HepG2 (cell line): Measurements from ENCODE around the gene PTPRF. TPM values are rescaled to one million over a fixed set of nuclear protein-coding genes. Genes with fewer than 3 reads are reported as not detected.

ENCODE experiments used
- ATAC-seq: fragments of 200-7000 bp; cut with Tn5 transposase; 3 replicates; pipeline ENCODE4 v1.9.1; 2020; ENCODE audit warnings: mild to moderate bottlenecking, moderate library complexity
- BruUV-seq: library from RNA; stranded (reverse); fragments of 400-500 nt; replicated peaks from 2 replicates; lab custom pipeline; 2021; lab: Mats Ljungman, UMichigan
- CTCF ChIA-PET: fragments of 300-600 bp; formaldehyde crosslinking; extraction: SDS; loops from one replicate; lab custom pipeline; 2021; ENCODE audit warnings: low total read pairs, inconsistent platforms, low intra/inter-chr PET ratio; lab: Yijun Ruan, JAX
- POLR2A ChIA-PET: fragments of 350-600 bp; sonication (Branson Sonifier 250); formaldehyde crosslinking; loops from one replicate; lab custom pipeline; 2020; ENCODE audit warnings: antibody characterized with exemption, inconsistent platforms; lab: Yijun Ruan, JAX
- DNase-seq: peaks from one replicate; pipeline ENCODE4 v3.0.0-alpha.2; 2015; ENCODE audit warnings: low spot score
- FAIRE-seq: peaks from 3 replicates; lab custom pipeline; 2011; peaks lifted over from hg19 to GRCh38; lab: Jason Lieb, UNC
- H2AFZ ChIP-seq: one replicate; pipeline ENCODE4 v1.6.1; 2011; ENCODE audit warnings: low read length, inconsistent platforms
- H3K27ac ChIP-seq: fragments of 300-600 bp; 3 replicates; pipeline ENCODE4 v1.8.0; 2011; ENCODE audit warnings: mixed run types, mild to moderate bottlenecking, mixed read lengths, low read length, inconsistent platforms; ENCODE audit not compliant: insufficient read depth; ENCODE audit errors: extremely low read length
- H3K27me3 ChIP-seq, 2 experiments: fragments of 200-600 bp in 1 of 2; 2 replicates in 1 of 2; 3 replicates in 1 of 2; pipeline versions ENCODE4 v1.6.0 to v1.8.0; 2011; ENCODE audit warnings: low read length in 2 of 2, mild to moderate bottlenecking in 2 of 2, moderate library complexity in 2 of 2, inconsistent platforms in 1 of 2; ENCODE audit not compliant: insufficient read depth in 2 of 2, control insufficient read depth in 1 of 2
- H3K36me3 ChIP-seq, 2 experiments: fragments of 200-600 bp in 1 of 2; replicated peaks in 1 of 2; 2 replicates in 1 of 2; 3 replicates in 1 of 2; pipeline versions ENCODE4 v1.5.1 to v1.8.0; 2011; ENCODE audit warnings: low read length in 2 of 2, inconsistent platforms in 1 of 2; ENCODE audit not compliant: insufficient read depth in 2 of 2, control insufficient read depth in 1 of 2
- H3K4me1 ChIP-seq: 2 replicates; pipeline ENCODE4 v1.5.1; 2012; ENCODE audit warnings: low read length, inconsistent platforms; ENCODE audit not compliant: insufficient read depth
- H3K4me2 ChIP-seq: 2 replicates; pipeline ENCODE4 v1.6.0; 2011; ENCODE audit warnings: low read depth, low read length, inconsistent platforms
- H3K4me3 ChIP-seq, 3 experiments: fragments of 200-600 bp in 1 of 3; sonication (generic), shearing (Covaris generic) in 1 of 3; replicated peaks in 1 of 3; 2 replicates each; pipeline ENCODE4 v1.5.1; 2011 to 2016; ENCODE audit warnings: low read length in 3 of 3, inconsistent platforms in 2 of 3, low read depth in 2 of 3, mild to moderate bottlenecking in 2 of 3, control low read depth in 1 of 3, mixed read lengths in 1 of 3; ENCODE audit not compliant: insufficient read depth in 1 of 3
- H3K79me2 ChIP-seq: one replicate; pipeline ENCODE4 v1.6.1; 2011; ENCODE audit warnings: low read length, inconsistent platforms; ENCODE audit not compliant: insufficient read depth
- H3K9ac ChIP-seq: 2 replicates; pipeline ENCODE4 v1.6.0; 2011; ENCODE audit warnings: mild to moderate bottlenecking, low read depth, low read length, inconsistent platforms; ENCODE audit not compliant: insufficient read depth
- H3K9me3 ChIP-seq: 2 replicates; pipeline ENCODE4 v1.5.1; 2012; ENCODE audit warnings: mild to moderate bottlenecking, low read length
- H4K20me1 ChIP-seq: 2 replicates; pipeline ENCODE4 v1.6.0; 2011; ENCODE audit warnings: inconsistent platforms, mild to moderate bottlenecking, low read length, moderate library complexity; ENCODE audit not compliant: insufficient read depth
- AGO2 ChIP-seq: fragments of 200-400 bp; formaldehyde crosslinking; optimal IDR thresholded peaks from 2 replicates; pipeline ENCODE3; 2017; ENCODE audit warnings: mild to moderate bottlenecking, low read depth, low read length, moderate library complexity
- ARID4A ChIP-seq: sonication (generic); formaldehyde crosslinking; IDR thresholded peaks from 2 replicates; pipeline ENCODE4 v1.5.0; 2020; ENCODE audit warnings: mild to moderate bottlenecking, missing genetic modification reagents, borderline replicate concordance
- HDAC1 ChIP-seq: sonication (generic); formaldehyde crosslinking; IDR thresholded peaks from 2 replicates; pipeline ENCODE4 v1.5.1; 2020; ENCODE audit warnings: mild to moderate bottlenecking, missing genetic modification reagents
- ZBTB33 ChIP-seq: sonication (generic); formaldehyde crosslinking; IDR thresholded peaks from 2 replicates; pipeline ENCODE4 v1.4.0; 2020; ENCODE audit warnings: missing genetic modification reagents
- ZBTB38 ChIP-seq: sonication (generic); formaldehyde crosslinking; IDR thresholded peaks from 2 replicates; pipeline ENCODE4 v1.5.1; 2020; ENCODE audit warnings: mild to moderate bottlenecking, missing genetic modification reagents
- ZNF687 ChIP-seq: sonication (generic); formaldehyde crosslinking; IDR thresholded peaks from 2 replicates; pipeline ENCODE4 v1.5.1; 2020; ENCODE audit warnings: mild to moderate bottlenecking, missing genetic modification reagents, moderate library complexity
- WGBS: methylation state at CpG from one replicate; pipeline ENCODE4 v1.1.6; 2017; ENCODE audit warnings: low lambda C conversion rate; 5-methylcytosine and 5-hydroxymethylcytosine counted together
- in situ Hi-C: cut with HindIII; loops from 2 replicates; pipeline ENCODE4 v1.10.0; 2017; ENCODE audit warnings: low pct_unique_long_range_greater_than_20kb; ENCODE audit not compliant: extremely low pct_ligation_motif_present
- intact Hi-C: fragments of 100-400 bp; cut with micrococcal nuclease; formaldehyde crosslinking; loops from one replicate; pipeline ENCODE4 v1.10.0; 2022; ENCODE audit not compliant: unreplicated experiment
- polyA plus RNA-seq, 8 experiments: library from polyadenylated mRNA; depleted of rRNA in 3 of 8; stranded (reverse) in 7 of 8; unstranded in 1 of 8; fragments of >200 nt; fragmentation: Illumina TruSeq in 4 of 8; extraction: Trizol in 4 of 8; gene quantifications; 2 replicates each; pipeline versions ENCODE4 v1.2.1 to v1.2.3, GENCODE V29; 2011 to 2016; ENCODE audit warnings: low read depth in 4 of 8, missing spikeins in 1 of 8, mixed read lengths in 1 of 8; ENCODE audit not compliant: insufficient read depth in 1 of 8
- total RNA-seq, 5 experiments: library from RNA; depleted of rRNA; stranded (reverse); fragments of >200 nt; fragmentation: Illumina TruSeq; extraction: Trizol; gene quantifications; 2 replicates each; pipeline ENCODE4 v1.2.3, GENCODE V29; 2016; ENCODE audit warnings: low read depth in 1 of 5

The PTPRF gene
- total and polyA plus RNA-seq, 2 of the 13 experiments (the other 11 are each of a cell fraction or from before 2014, with no cell fraction given): 55.9 to 167 TPM

GRCh38 chr1:43540653-43541071, 10.0 kb downstream of the PTPRF start:
- H3K4me2 ChIP-seq: no peak overlapping the region
- TF ChIP-seq AGO2: peak; percentile 47
- TF ChIP-seq ZNF687 (CRISPR knock-in tag): peak; percentile 36
- TF ChIP-seq ZBTB33 (CRISPR knock-in tag): peak; percentile 74; the same call in 1 of the 2 replicates
- TF ChIP-seq ARID4A (CRISPR knock-in tag): no peak
- peak; percentile 83 for TF ChIP-seq ZBTB38 (CRISPR knock-in tag)
- TF ChIP-seq HDAC1 (CRISPR knock-in tag): no peak
- TF ChIP-seq, all 625 proteins: peak for 4
- intact Hi-C loops (no loop called here), in situ Hi-C loops (no loop called here)
- FAIRE-seq: no peak
- no peaks in the 10 kb centered on the region for H3K9me3 ChIP-seq
- H3K27me3 ChIP-seq: no peaks in the 10 kb centered on the region
- DNase-seq: no peak
- H3K4me1 ChIP-seq: peaks cover 83% of the 10 kb centered on the region
- H4K20me1 ChIP-seq: peaks cover 17% of the 10 kb centered on the region
- no peak for ATAC-seq
- H3K79me2 ChIP-seq: peaks cover 73% of the 10 kb centered on the region
- H3K36me3 ChIP-seq: peaks cover 15 to 38% of the 10 kb centered on the region in 2 experiments; a peak in 4 of 5 replicates
- H3K27ac ChIP-seq: peak overlapping the region; percentile 62
- 95% methylated on average over 10 of the region's 15 CpGs for WGBS
- BruUV-seq: no TSS peak
- POLR2A ChIA-PET: interaction anchor here (1.0 kb wide), 1 partner anchor 109 kb away, joined by 4 read pairs; the partner anchor contains the start of gene KDM4A
- CTCF ChIA-PET: no interaction called here
- H2AFZ ChIP-seq: no peak overlapping the region
- no peak overlapping the region for H3K4me3 ChIP-seq
- H3K9ac ChIP-seq: no peak overlapping the region
